OCI-LY7 (cell line): ENCODE measurements around the gene SYNM. TPM values are rescaled to one million over a fixed set of nuclear protein-coding genes. Genes with fewer than 3 reads are reported as not detected.
"Not testable (repeated sequence)": the region's sequence is repeated elsewhere in the genome, so short reads cannot be mapped to it uniquely, and the experiment has no call there.

ENCODE experiments used
- BruUV-seq: library from RNA; stranded (reverse); fragments of 400-500 nt; replicated peaks from 2 replicates; lab custom pipeline; 2021; lab: Mats Ljungman, UMichigan
- CTCF ChIA-PET: fragments of 300-600 bp; sonication (Branson Sonifier 250); formaldehyde crosslinking; loops from one replicate; lab custom pipeline; 2022; ENCODE audit warnings: antibody characterized with exemption; ENCODE audit not compliant: unreplicated experiment; lab: Charles Lee
- POLR2A ChIA-PET: fragments of 300-600 bp; sonication (Branson Sonifier 250); formaldehyde crosslinking; loops from one replicate; lab custom pipeline; 2022; ENCODE audit warnings: antibody characterized with exemption; lab: Charles Lee
- DNase-seq: peaks from one replicate; pipeline ENCODE4 v3.0.0-alpha.2; 2015; ENCODE audit warnings: low spot score
- H2AFZ ChIP-seq: fragments of 200-600 bp; sonication (generic), shearing (Covaris generic); 2 replicates; pipeline ENCODE4 v1.6.1; 2014; ENCODE audit warnings: mild to moderate bottlenecking, antibody characterized with exemption, low read length, moderate library complexity
- H3K27ac ChIP-seq: fragments of 200-600 bp; sonication (generic); 2 replicates; pipeline ENCODE4 v1.5.1; 2014; ENCODE audit warnings: mixed run types, low read depth, mild to moderate bottlenecking, moderate library complexity, low read length, inconsistent platforms; ENCODE audit not compliant: poor library complexity, severe bottlenecking
- H3K36me3 ChIP-seq: fragments of 200-600 bp; sonication (generic); 2 replicates; pipeline ENCODE4 v1.6.1; 2014; ENCODE audit warnings: mild to moderate bottlenecking, antibody characterized with exemption, low read length, moderate library complexity, mixed read lengths; ENCODE audit not compliant: insufficient read depth
- H3K4me1 ChIP-seq: fragments of 200-600 bp; sonication (generic); 2 replicates; pipeline ENCODE4 v1.5.1; 2014; ENCODE audit warnings: mild to moderate bottlenecking, low read length; ENCODE audit not compliant: insufficient read depth, poor library complexity, severe bottlenecking
- H3K4me2 ChIP-seq: fragments of 200-600 bp; sonication (generic); 2 replicates; pipeline ENCODE4 v1.6.1; 2014; ENCODE audit warnings: mild to moderate bottlenecking, low read length
- H3K4me3 ChIP-seq: fragments of 200-600 bp; sonication (generic); 2 replicates; pipeline ENCODE4 v1.5.1; 2014; ENCODE audit warnings: mild to moderate bottlenecking, low read depth, low read length; ENCODE audit not compliant: poor library complexity, severe bottlenecking
- H3K79me2 ChIP-seq: fragments of 200-600 bp; sonication (generic); 2 replicates; pipeline ENCODE4 v1.6.1; 2016; ENCODE audit warnings: low read depth, mild to moderate bottlenecking, low read length, moderate library complexity, mixed read lengths; ENCODE audit not compliant: insufficient read depth
- H3K9me2 ChIP-seq: fragments of 200-600 bp; sonication (generic); 2 replicates; pipeline ENCODE4 v1.6.1; 2016; ENCODE audit warnings: mild to moderate bottlenecking, low read length, mixed read lengths; ENCODE audit not compliant: insufficient read depth
- H3K9me3 ChIP-seq: fragments of 200-600 bp; sonication (generic); 2 replicates; pipeline ENCODE4 v1.6.1; 2014; ENCODE audit warnings: mild to moderate bottlenecking, mixed run types, low read length, mixed read lengths
- H4K20me1 ChIP-seq: fragments of 200-600 bp; sonication (generic); 2 replicates; pipeline ENCODE4 v1.6.1; 2014; ENCODE audit warnings: mild to moderate bottlenecking, antibody characterized with exemption, low read length, moderate library complexity, mixed read lengths; ENCODE audit not compliant: insufficient read depth
- CTCF ChIP-seq: fragments of 200-600 bp; sonication (generic); conservative IDR thresholded peaks from 2 replicates; pipeline ENCODE4 v1.5.1; 2014; ENCODE audit warnings: mild to moderate bottlenecking, antibody characterized with exemption, low read length, moderate library complexity, mixed read lengths
- EZH2phosphoT487 ChIP-seq: fragments of 200-600 bp; sonication (generic); IDR thresholded peaks from 2 replicates; pipeline ENCODE4 v1.6.1; 2018; ENCODE audit warnings: low read depth, borderline replicate concordance, mild to moderate bottlenecking, mixed run types, antibody characterized with exemption, low read length, moderate library complexity, mixed read lengths
- intact Hi-C: fragments of 100-400 bp; cut with micrococcal nuclease; formaldehyde crosslinking; loops from one replicate; pipeline ENCODE4 v1.10.0; 2022; ENCODE audit not compliant: unreplicated experiment
- total RNA-seq, 2 experiments: library from RNA; depleted of rRNA in 1 of 2; stranded (reverse); fragments of >200 nt in 1 of 2; shearing (Covaris generic) in 1 of 2; gene quantifications; 2 replicates each; pipeline ENCODE4 v1.2.3, GENCODE V29; 2014 to 2022

Gene SYNM
- total RNA-seq, 2 experiments from 2014 or later, result 0.08 to 0.41 TPM

- Histone ChIP-seq H3K27ac (no peak overlapping the region), H3K9me2 (no peaks in the 10 kb centered on the region), H4K20me1 (no peaks in the 10 kb centered on the region), H3K9me3 (no peaks in the 10 kb centered on the region), H3K4me2 (no peak overlapping the region), H3K4me3 (no peak overlapping the region), H3K79me2 (no peaks in the 10 kb centered on the region), H2AFZ (no peak overlapping the region), H3K36me3 (no peaks in the 10 kb centered on the region), H3K4me1 (peaks cover 7% of the 10 kb centered on the region)
- TF ChIP-seq CTCF, result no peak
- TF ChIP-seq EZH2phosphoT487, result no peak
- BruUV-seq, result no TSS peak
- CTCF ChIA-PET, result no interaction called here
- DNase-seq, result no peak
- intact Hi-C loops, result no loop called here
- POLR2A ChIA-PET, result interaction anchor here (0.9 kb wide), 1 partner anchor 35 kb away, joined by 5 read pairs; no protein-coding TSS in a partner anchor
Observed at GRCh38 chr15:99109555-99110021, 4.7 kb downstream of the SYNM start.

GRCh38 chr15:99110093-99110492, 5.2 kb downstream of the SYNM start:
- no peak overlapping the region for H3K4me3 ChIP-seq
- ChIA-PET POLR2A (no interaction called here), CTCF (no interaction called here)
- H4K20me1 ChIP-seq, result no peaks in the 10 kb centered on the region
- H3K9me3 ChIP-seq, result no peaks in the 10 kb centered on the region
- TF ChIP-seq EZH2phosphoT487 (no peak), CTCF (no peak)
- H3K79me2 ChIP-seq, result no peaks in the 10 kb centered on the region
- H2AFZ ChIP-seq, result no peak overlapping the region
- intact Hi-C loops, result no loop called here
- no peaks in the 10 kb centered on the region for H3K36me3 ChIP-seq
- no peak overlapping the region for H3K27ac ChIP-seq
- no TSS peak for BruUV-seq
- DNase-seq, result no peak
- H3K4me2 ChIP-seq, result no peak overlapping the region
- no peaks in the 10 kb centered on the region for H3K9me2 ChIP-seq
- H3K4me1 ChIP-seq, result peaks cover 7% of the 10 kb centered on the region

GRCh38 chr15:99110581-99111320, 5.9 kb downstream of the SYNM start:
- H3K9me2 ChIP-seq, result no peaks in the 10 kb centered on the region
- H3K79me2 ChIP-seq, result no peaks in the 10 kb centered on the region
- no peak overlapping the region for H2AFZ ChIP-seq
- no peak overlapping the region for H3K4me2 ChIP-seq
- intact Hi-C loops, result no loop called here
- DNase-seq, result no peak
- H3K9me3 ChIP-seq, result no peaks in the 10 kb centered on the region
- no peak overlapping the region for H3K27ac ChIP-seq
- H3K36me3 ChIP-seq, result no peaks in the 10 kb centered on the region
- ChIA-PET CTCF (no interaction called here), POLR2A (interaction anchor here (0.6 kb wide), 1 partner anchor 10 kb away, joined by 3 read pairs; no protein-coding TSS in a partner anchor)
- peaks cover 7% of the 10 kb centered on the region for H3K4me1 ChIP-seq
- H4K20me1 ChIP-seq, result no peaks in the 10 kb centered on the region
- no peak overlapping the region for H3K4me3 ChIP-seq
- BruUV-seq, result no TSS peak
- TF ChIP-seq CTCF, result no peak
- TF ChIP-seq EZH2phosphoT487, result no peak

GRCh38 chr15:99111641-99112040, 6.8 kb downstream of the SYNM start:
- H3K9me3 ChIP-seq, H3K4me2 ChIP-seq, H3K36me3 ChIP-seq, CTCF ChIA-PET, BruUV-seq, H3K27ac ChIP-seq, POLR2A ChIA-PET, H3K79me2 ChIP-seq, H3K4me1 ChIP-seq, intact Hi-C loops, H3K4me3 ChIP-seq, H4K20me1 ChIP-seq, DNase-seq, H2AFZ ChIP-seq, H3K9me2 ChIP-seq: not testable (repeated sequence)
